Mesenchymal stem cell (in vitro differentiated cells and primary cell): ENCODE data around the gene BLOC1S3.
A peak's percentile ranks its signal among the peaks of the same experiment; 100 is the strongest.

Experiments used
- DNase-seq: peaks from one replicate; pipeline ENCODE4 v3.0.0-alpha.2; 2013
- H2AFZ ChIP-seq: one replicate; pipeline ENCODE4 v1.6.1; 2013; ENCODE audit warnings: low read depth, mild to moderate bottlenecking, control low read depth, inconsistent platforms, low read length, moderate library complexity
- H2AK5ac ChIP-seq: 2 replicates; pipeline ENCODE4 v1.6.1; 2013; ENCODE audit warnings: low read length, moderate library complexity, mild to moderate bottlenecking, inconsistent platforms; ENCODE audit not compliant: severe bottlenecking
- H2BK120ac ChIP-seq: one replicate; pipeline ENCODE4 v1.6.1; 2013; ENCODE audit warnings: low read depth, mild to moderate bottlenecking, inconsistent platforms, low read length, moderate library complexity
- H2BK12ac ChIP-seq, 2 experiments: one replicate each; pipeline ENCODE4 v1.6.1; 2013; ENCODE audit warnings: inconsistent platforms in 2 of 2, low read length in 2 of 2, mild to moderate bottlenecking in 2 of 2, moderate library complexity in 2 of 2, control low read depth in 1 of 2
- H2BK15ac ChIP-seq: one replicate; pipeline ENCODE4 v1.6.1; 2013; ENCODE audit warnings: mild to moderate bottlenecking, low read depth, inconsistent platforms; ENCODE audit not compliant: poor library complexity, severe bottlenecking
- H2BK5ac ChIP-seq: 2 replicates; pipeline ENCODE4 v1.6.1; 2013; ENCODE audit warnings: low read depth, mild to moderate bottlenecking, low read length, control low read depth, inconsistent platforms; ENCODE audit not compliant: poor library complexity, severe bottlenecking
- H3K14ac ChIP-seq, 2 experiments: one replicate each; pipeline ENCODE4 v1.6.1; 2013; ENCODE audit warnings: inconsistent platforms in 2 of 2, low read length in 2 of 2, control low read depth in 1 of 2, mild to moderate bottlenecking in 1 of 2, moderate library complexity in 1 of 2
- H3K18ac ChIP-seq, 2 experiments: one replicate each; pipeline ENCODE4 v1.6.1; 2013; ENCODE audit warnings: inconsistent platforms in 2 of 2, low read length in 2 of 2, control low read depth in 1 of 2, low read depth in 1 of 2, mild to moderate bottlenecking in 1 of 2
- H3K23ac ChIP-seq, 2 experiments: one replicate each; pipeline ENCODE4 v1.6.1; 2013; ENCODE audit warnings: inconsistent platforms in 2 of 2, low read length in 2 of 2, mild to moderate bottlenecking in 2 of 2, moderate library complexity in 2 of 2, control low read depth in 1 of 2
- H3K27ac ChIP-seq: 2 replicates; pipeline ENCODE4 v1.5.1; 2013; ENCODE audit warnings: mild to moderate bottlenecking, moderate library complexity, low read length, control low read depth, inconsistent platforms; ENCODE audit not compliant: poor library complexity, severe bottlenecking
- H3K27me3 ChIP-seq, 2 experiments: 2 replicates each; pipeline versions ENCODE4 v1.6.1 to v1.7.0; 2013; ENCODE audit warnings: low read length in 2 of 2, mild to moderate bottlenecking in 2 of 2, moderate library complexity in 2 of 2, control low read depth in 1 of 2, inconsistent platforms in 1 of 2; ENCODE audit not compliant: control insufficient read depth in 1 of 2, insufficient read depth in 1 of 2
- H3K36me3 ChIP-seq, 2 experiments: 2 replicates each; pipeline versions ENCODE4 v1.6.1 to v1.7.0; 2013; ENCODE audit warnings: low read length in 2 of 2, control low read depth in 1 of 2, inconsistent platforms in 1 of 2, low read depth in 1 of 2, mild to moderate bottlenecking in 1 of 2; ENCODE audit not compliant: insufficient read depth in 2 of 2, control insufficient read depth in 1 of 2
- H3K4ac ChIP-seq, 2 experiments: one replicate each; pipeline ENCODE4 v1.6.1; 2013; ENCODE audit warnings: inconsistent platforms in 2 of 2, low read length in 2 of 2, mild to moderate bottlenecking in 2 of 2, moderate library complexity in 2 of 2, control low read depth in 1 of 2, low read depth in 1 of 2
- H3K4me1 ChIP-seq: 2 replicates; pipeline ENCODE4 v1.6.1; 2013; ENCODE audit warnings: low read depth, low read length, control low read depth; ENCODE audit not compliant: control insufficient read depth, insufficient read depth
- H3K4me2 ChIP-seq: 2 replicates; pipeline ENCODE4 v1.6.1; 2013; ENCODE audit warnings: low read length, mild to moderate bottlenecking, inconsistent platforms; ENCODE audit not compliant: poor library complexity, severe bottlenecking
- H3K4me3 ChIP-seq, 2 experiments: 2 replicates each; pipeline versions ENCODE4 v1.5.1 to v1.7.0; 2013; ENCODE audit warnings: low read length in 2 of 2, mild to moderate bottlenecking in 2 of 2, control low read depth in 1 of 2, low read depth in 1 of 2; ENCODE audit not compliant: insufficient read depth in 1 of 2
- H3K79me1 ChIP-seq: replicated peaks from 2 replicates; pipeline ENCODE4 v1.6.1; 2013; ENCODE audit warnings: mild to moderate bottlenecking, control low read depth, low read length, inconsistent platforms; ENCODE audit not compliant: poor library complexity, severe bottlenecking
- H3K9ac ChIP-seq: 2 replicates; pipeline ENCODE4 v1.7.0; 2013; ENCODE audit warnings: mild to moderate bottlenecking, low read length, moderate library complexity
- H3K9me3 ChIP-seq: 2 replicates; pipeline ENCODE4 v1.7.0; 2013; ENCODE audit warnings: mild to moderate bottlenecking, low read length; ENCODE audit not compliant: control insufficient read depth
- H4K8ac ChIP-seq: one replicate; pipeline ENCODE4 v1.6.1; 2013; ENCODE audit warnings: inconsistent platforms, mild to moderate bottlenecking, low read length, moderate library complexity
- H4K91ac ChIP-seq: one replicate; pipeline ENCODE4 v1.6.1; 2013; ENCODE audit warnings: mild to moderate bottlenecking, low read length, inconsistent platforms
- WGBS: methylation state at CpG from one replicate; pipeline ENCODE4 v1.1.7; 2013; ENCODE audit warnings: mixed read lengths; 5-methylcytosine and 5-hydroxymethylcytosine counted together

Gene BLOC1S3

GRCh38 chr19:45153339-45154063, 25.1 kb upstream of the BLOC1S3 start:
- Histone ChIP-seq H2BK120ac (no peak overlapping the region), H3K14ac (peak overlapping the region in 1 of 2 experiments; percentile 69), H3K9ac (peak overlapping the region; percentile 38), H3K27me3 (peaks cover 37 to 46% of the 10 kb centered on the region in 2 experiments), H3K79me1 (no peaks in the 10 kb centered on the region), H4K8ac (peak overlapping the region; percentile 41), H2AFZ (peak overlapping the region; percentile 30), H3K23ac (peak overlapping the region in 1 of 2 experiments; percentile 95), H2BK12ac (peak overlapping the region in 1 of 2 experiments; percentile 16), H3K4me2 (peak overlapping the region; percentile 61), H3K4me1 (peaks cover 28% of the 10 kb centered on the region), H3K4me3 (peak overlapping the region; percentile 14 to 67), H3K9me3 (peaks cover 2% of the 10 kb centered on the region), H2BK15ac (no peak overlapping the region), H4K91ac (peak overlapping the region; percentile 9), H3K27ac (no peak overlapping the region), H2BK5ac (no peak overlapping the region), H3K18ac (peak overlapping the region in 1 of 2 experiments; percentile 25), H3K36me3 (peaks cover 10 to 40% of the 10 kb centered on the region in 2 experiments), H3K4ac (no peak overlapping the region), H2AK5ac (no peak overlapping the region)
- DNase-seq: peak; percentile 56
- 21% methylated on average over 69 of the region's 69 CpGs for WGBS

- Histone ChIP-seq H3K79me1 (no peaks in the 10 kb centered on the region), H3K14ac (peak overlapping the region in 1 of 2 experiments; percentile 28), H3K4me1 (peaks cover 28% of the 10 kb centered on the region), H3K36me3 (peaks cover 9 to 38% of the 10 kb centered on the region in 2 experiments), H3K23ac (no peak overlapping the region), H2BK120ac (no peak overlapping the region), H2BK12ac (peak overlapping the region in 1 of 2 experiments; percentile 16), H2AK5ac (no peak overlapping the region), H3K9me3 (peaks cover 2% of the 10 kb centered on the region), H3K27me3 (peaks cover 37 to 49% of the 10 kb centered on the region in 2 experiments), H2BK15ac (no peak overlapping the region), H2AFZ (no peak overlapping the region), H3K4me2 (peak overlapping the region; percentile 61), H4K91ac (peak overlapping the region; percentile 47), H4K8ac (peak overlapping the region; percentile 41), H3K9ac (peak overlapping the region; percentile 38), H3K18ac (peak overlapping the region in 1 of 2 experiments; percentile 67), H3K27ac (no peak overlapping the region), H2BK5ac (no peak overlapping the region), H3K4ac (no peak overlapping the region), H3K4me3 (peak overlapping the region; percentile 18 to 67)
- whole genome bisulfite sequencing: 37% methylated on average over 19 of the region's 19 CpGs
- DNase-seq: peak; percentile 83
These were observed 24.3 kb upstream of the BLOC1S3 start for GRCh38 chr19:45154064-45154827.

GRCh38 chr19:45156011-45156630, 22.5 kb upstream of the BLOC1S3 start:
- Histone ChIP-seq H3K9me3 (no peaks in the 10 kb centered on the region), H2AFZ (no peak overlapping the region), H3K4me3 (no peak overlapping the region), H3K36me3 (peaks cover 0 to 21% of the 10 kb centered on the region in 2 experiments), H4K91ac (no peak overlapping the region), H3K4me2 (no peak overlapping the region), H2BK15ac (no peak overlapping the region), H2BK12ac (no peak overlapping the region), H3K14ac (no peak overlapping the region), H3K9ac (no peak overlapping the region), H3K23ac (no peak overlapping the region), H3K79me1 (no peaks in the 10 kb centered on the region), H3K27ac (no peak overlapping the region), H2AK5ac (no peak overlapping the region), H4K8ac (no peak overlapping the region), H3K4me1 (peaks cover 27% of the 10 kb centered on the region), H2BK5ac (no peak overlapping the region), H3K18ac (no peak overlapping the region), H2BK120ac (no peak overlapping the region), H3K4ac (no peak overlapping the region), H3K27me3 (peaks cover 50 to 66% of the 10 kb centered on the region in 2 experiments)
- 88% methylated on average over 11 of the region's 11 CpGs for WGBS
- DNase-seq: peak; percentile 25

GRCh38 chr19:45156751-45157150, 21.8 kb upstream of the BLOC1S3 start:
- Histone ChIP-seq H3K23ac (no peak overlapping the region), H3K9me3 (no peaks in the 10 kb centered on the region), H3K27me3 (peaks cover 56 to 69% of the 10 kb centered on the region in 2 experiments), H3K4me1 (peaks cover 27% of the 10 kb centered on the region), H3K4me2 (no peak overlapping the region), H3K9ac (no peak overlapping the region), H3K36me3 (peaks cover 0 to 21% of the 10 kb centered on the region in 2 experiments), H3K27ac (no peak overlapping the region), H3K79me1 (no peaks in the 10 kb centered on the region), H2BK5ac (no peak overlapping the region), H4K91ac (no peak overlapping the region), H2AFZ (no peak overlapping the region), H2BK15ac (no peak overlapping the region), H2BK120ac (no peak overlapping the region), H3K18ac (no peak overlapping the region), H3K14ac (no peak overlapping the region), H3K4me3 (no peak overlapping the region), H2AK5ac (no peak overlapping the region), H4K8ac (no peak overlapping the region), H2BK12ac (no peak overlapping the region), H3K4ac (no peak overlapping the region)
- 94% methylated on average over 11 of the region's 11 CpGs for WGBS
- DNase-seq: no peak
